HG03442 (cell line): ENCODE results near the gene SLC25A12.
"Not testable (repeated sequence)": the region's sequence is repeated elsewhere in the genome, so short reads cannot be mapped to it uniquely, and the experiment has no call there.

Experiments
- ATAC-seq: cut with Tn5 transposase; IDR thresholded peaks from one replicate; pipeline ENCODE4 v1.9.1; 2021; ENCODE audit warnings: mild to moderate bottlenecking, moderate library complexity; ENCODE audit not compliant: unreplicated experiment

The SLC25A12 gene

GRCh38 chr2:171893824-171894611 lies at the start of gene SLC25A12:
Gene SLC25A12, minus strand, starts transcription at chr2:171894244. Its CDS starts 30 bp downstream, at chr2:171894214.
- peak; percentile 91 for ATAC-seq

- no peak for ATAC-seq
Observed at GRCh38 chr2:171941316-171941699, 47.3 kb upstream of the SLC25A12 start.

GRCh38 chr2:171939743-171940071 lies 45.7 kb upstream of the SLC25A12 start:
- ATAC-seq = no peak

- ATAC-seq = no peak
Observed at GRCh38 chr2:171939058-171939742, 45.2 kb upstream of the SLC25A12 start.

GRCh38 chr2:171930385-171930784 lies 36.3 kb upstream of the SLC25A12 start:
- ATAC-seq = no peak

- no peak for ATAC-seq
Observed at GRCh38 chr2:171924170-171924942, 30.3 kb upstream of the SLC25A12 start.

GRCh38 chr2:171923206-171923605 lies 29.2 kb upstream of the SLC25A12 start:
- ATAC-seq = no peak

GRCh38 chr2:171922230-171923022 lies 28.4 kb upstream of the SLC25A12 start, which contains the start of gene HAT1:
Gene HAT1, plus strand, starts transcription at chr2:171922461. Its CDS starts 40 bp downstream, at chr2:171922501.
- ATAC-seq = peak; percentile 95

- no peak for ATAC-seq
Observed at GRCh38 chr2:171921970-171922229, 27.9 kb upstream of the SLC25A12 start.

GRCh38 chr2:171919453-171919852 lies 25.4 kb upstream of the SLC25A12 start:
- no peak for ATAC-seq

GRCh38 chr2:171913517-171913916 lies 19.5 kb upstream of the SLC25A12 start:
- no peak for ATAC-seq

- no peak for ATAC-seq
Observed at GRCh38 chr2:171910494-171910893, 16.4 kb upstream of the SLC25A12 start.

- ATAC-seq = no peak
Observed at GRCh38 chr2:171909266-171909665, 15.2 kb upstream of the SLC25A12 start.

GRCh38 chr2:171908235-171908634 lies 14.2 kb upstream of the SLC25A12 start:
- no peak for ATAC-seq

- ATAC-seq = no peak
Observed at GRCh38 chr2:171902840-171903420, 8.9 kb upstream of the SLC25A12 start.

- not testable (repeated sequence) for ATAC-seq
Observed at GRCh38 chr2:171899623-171900282, 5.7 kb upstream of the SLC25A12 start.

GRCh38 chr2:171895786-171896185 lies 1.7 kb upstream of the SLC25A12 start:
- ATAC-seq = no peak

- no peak for ATAC-seq
Observed at GRCh38 chr2:171894612-171894947, 536 bp upstream of the SLC25A12 start.

- no peak for ATAC-seq
Observed at GRCh38 chr2:171893196-171893823, 734 bp downstream of the SLC25A12 start.

GRCh38 chr2:171889808-171890207 lies 4.2 kb downstream of the SLC25A12 start:
- no peak for ATAC-seq
